HTERT RPE-1 (cell line): Measurements from ENCODE around the gene TMEM191B.
"Not testable (repeated sequence)": the region's sequence is repeated elsewhere in the genome, so short reads cannot be mapped to it uniquely, and the experiment has no call there.

Source experiments
- in situ Hi-C: fragments of 300-500 bp; cut with MboI; formaldehyde crosslinking; loops from 4 replicates; pipeline ENCODE4 v1.14.3; 2020; ENCODE audit warnings: low sequenced_read_pairs

TMEM191B gene

DNA sequence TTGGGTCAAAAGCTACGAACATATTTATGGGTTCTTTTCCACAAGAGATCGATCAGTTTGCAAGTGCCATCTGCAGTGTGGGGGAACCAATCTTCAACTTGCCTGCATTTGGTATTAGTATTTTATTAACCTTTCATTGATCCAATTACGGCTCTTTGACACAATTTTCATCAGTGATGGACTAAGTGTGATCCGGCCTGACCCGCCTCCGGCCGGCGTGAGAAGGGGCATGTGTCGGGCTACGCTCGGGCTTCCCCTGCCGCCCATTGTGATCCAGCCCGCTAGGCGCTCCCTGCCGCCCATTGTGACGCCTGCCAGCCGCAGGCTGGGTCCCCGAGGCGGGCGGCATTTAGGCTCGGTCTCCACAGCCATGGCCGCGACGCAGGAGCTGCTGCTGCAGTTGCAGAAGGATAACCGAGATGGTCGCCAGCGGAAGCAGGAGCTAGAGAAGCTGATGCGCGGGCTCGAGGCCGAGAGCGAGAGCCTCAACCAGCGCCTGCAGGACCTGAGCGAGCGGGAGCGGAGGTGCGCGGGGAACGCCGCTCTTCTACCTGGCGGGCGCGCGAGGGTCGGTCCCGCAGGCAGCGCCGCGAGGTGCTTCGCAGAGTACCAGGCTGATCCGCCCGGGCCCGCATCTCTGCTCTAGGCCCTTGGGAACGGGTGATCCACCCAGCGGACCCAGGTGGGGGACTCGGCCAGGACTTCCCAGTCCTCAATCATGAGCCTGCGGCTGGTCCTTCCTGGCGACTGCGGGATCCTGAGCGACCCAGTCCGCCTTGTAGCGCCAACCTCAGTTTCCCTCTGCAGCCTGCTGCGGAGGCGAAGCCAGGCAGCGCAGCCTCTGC is at the start of gene TMEM191B:
TMEM191B (plus strand) TSS at position 51 of the 845 bp plus-strand sequence; CDS start at position 230, 179 bp downstream.
- in situ Hi-C loops: not testable (repeated sequence)

GRCh38 chr22:18496227-18496626 is 31.4 kb upstream of the TMEM191B start:
- in situ Hi-C loops: not testable (repeated sequence)

- in situ Hi-C loops: not testable (repeated sequence)
Measured at GRCh38 chr22:18511327-18511726, 16.3 kb upstream of the TMEM191B start.

GRCh38 chr22:18512378-18512777 is 15.2 kb upstream of the TMEM191B start:
- in situ Hi-C loops: not testable (repeated sequence)

DNA sequence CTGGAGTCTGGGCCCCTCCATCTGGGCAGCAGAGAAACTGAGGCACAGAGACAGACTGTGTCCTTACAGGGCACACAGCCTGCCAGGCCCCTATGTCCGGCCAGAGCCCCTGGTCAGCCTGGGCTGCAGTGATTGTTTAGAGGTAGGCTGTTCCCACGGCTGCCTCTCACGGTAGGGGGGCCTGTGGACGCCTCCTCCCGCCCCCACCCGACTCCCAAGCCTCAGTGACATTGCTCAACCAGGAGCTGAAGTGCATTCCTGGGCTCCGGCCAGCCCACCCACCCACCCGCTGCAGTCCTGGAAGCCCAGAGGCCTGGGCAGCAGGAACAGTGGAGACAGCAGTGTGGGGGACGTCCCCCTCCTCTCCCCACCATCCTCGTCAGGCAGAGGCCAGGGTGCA is 14.1 kb upstream of the TMEM191B start:
- in situ Hi-C loops: not testable (repeated sequence)

GRCh38 chr22:18518061-18518460 is 9.5 kb upstream of the TMEM191B start, which contains the start of gene GGTLC3:
Gene GGTLC3 (minus strand): TSS chr22:18518161. CDS start chr22:18517897, 264 bp downstream.
- in situ Hi-C loops: not testable (repeated sequence)

DNA sequence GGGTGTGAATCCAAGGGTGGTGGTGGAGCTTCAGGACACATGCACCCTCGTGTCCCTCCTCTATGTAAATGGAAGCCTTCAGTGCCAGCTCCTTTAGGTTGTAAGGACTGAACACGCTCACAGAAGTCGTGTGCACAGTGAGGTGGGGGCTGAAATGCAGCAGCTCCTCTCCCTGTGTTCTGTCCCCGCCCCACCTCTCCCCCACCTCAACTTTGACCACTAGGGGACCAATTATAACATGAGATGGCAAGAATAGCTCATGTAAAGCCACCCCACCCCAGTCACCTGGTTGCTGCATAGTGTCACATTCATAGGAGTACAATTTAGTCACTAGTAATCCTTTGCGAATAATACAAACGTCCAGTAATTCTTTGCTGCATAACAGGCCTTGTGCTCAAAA is 4.8 kb upstream of the TMEM191B start:
- in situ Hi-C loops: not testable (repeated sequence)

GRCh38 chr22:18523328-18523727 is 4.3 kb upstream of the TMEM191B start:
- in situ Hi-C loops: not testable (repeated sequence)

DNA sequence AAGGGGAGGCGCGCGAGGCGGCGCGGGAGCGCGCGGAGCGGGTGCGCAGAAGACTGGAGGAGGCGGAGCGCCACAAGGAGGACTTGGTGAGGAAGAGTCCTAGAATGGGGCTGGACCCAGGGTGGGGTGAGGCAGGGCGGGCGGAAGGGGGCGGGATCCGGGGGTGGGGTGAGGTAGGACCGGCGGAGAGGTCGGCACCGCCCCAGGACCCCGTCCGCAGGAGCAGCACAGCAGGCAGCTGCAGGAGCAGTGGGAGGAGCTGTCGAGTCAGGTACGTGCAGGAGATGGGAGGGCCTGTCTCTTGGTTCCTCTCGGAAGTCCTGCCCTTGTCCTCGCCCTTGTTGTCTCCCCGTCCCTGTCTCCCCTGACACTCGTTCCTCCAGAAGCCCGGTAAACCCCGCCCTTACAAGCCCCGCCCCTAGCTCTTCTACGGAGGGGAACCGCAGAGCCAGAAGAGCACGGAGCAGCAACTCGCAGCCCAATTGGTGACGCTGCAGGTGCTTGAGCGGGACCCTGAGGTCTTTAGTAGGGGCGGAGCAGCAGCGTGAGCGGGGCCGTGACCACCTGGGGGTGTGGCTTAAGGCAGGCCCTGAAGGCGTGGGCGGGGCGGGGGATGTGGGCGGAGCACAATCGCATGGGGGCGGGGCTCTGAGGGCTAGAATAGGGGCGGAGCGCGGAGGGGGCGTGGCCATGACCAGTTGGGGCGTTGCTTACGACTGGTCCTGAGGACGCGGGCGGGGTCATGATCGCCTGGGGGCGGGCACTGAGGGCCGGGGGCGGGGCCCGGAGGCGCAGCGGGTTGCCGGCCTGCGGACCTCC is 1.2 kb downstream of the TMEM191B start:
- in situ Hi-C loops: not testable (repeated sequence)

DNA sequence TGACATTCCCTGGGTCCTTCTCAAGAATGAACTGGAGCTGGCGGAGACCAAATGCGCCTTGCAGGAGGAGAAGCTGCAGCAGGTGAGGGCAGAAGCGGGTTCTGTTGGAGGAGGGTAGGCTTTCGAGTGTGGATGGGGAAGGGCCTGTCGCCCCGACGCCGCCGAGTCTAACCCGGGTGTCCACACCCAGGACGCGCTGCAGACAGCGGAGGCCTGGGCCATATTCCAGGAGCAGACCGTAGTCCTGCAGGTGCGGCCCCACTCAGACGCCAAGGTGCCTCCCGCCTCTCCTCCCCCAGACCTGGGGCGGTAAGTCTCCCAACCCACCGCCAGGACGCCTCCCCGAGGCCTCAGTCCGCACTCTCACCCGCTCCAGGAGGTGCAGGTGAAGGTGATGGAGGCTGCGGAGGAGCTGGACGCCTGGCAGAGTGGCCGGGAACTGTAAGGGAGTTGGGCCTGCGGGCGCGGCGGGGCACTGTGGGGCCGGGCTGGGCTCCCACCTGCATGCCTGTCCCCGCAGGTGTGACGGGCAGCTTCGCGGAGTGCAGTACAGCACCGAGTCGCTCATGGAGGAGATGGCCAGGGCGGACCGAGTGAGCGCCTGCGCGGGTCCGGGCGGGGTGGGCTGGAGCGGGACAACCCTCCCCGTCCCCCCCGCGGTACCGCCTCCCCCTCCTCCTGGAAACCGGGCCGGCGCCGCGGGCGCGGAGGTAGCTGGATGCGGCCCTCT is 2.0 kb downstream of the TMEM191B start:
- in situ Hi-C loops: not testable (repeated sequence)

DNA sequence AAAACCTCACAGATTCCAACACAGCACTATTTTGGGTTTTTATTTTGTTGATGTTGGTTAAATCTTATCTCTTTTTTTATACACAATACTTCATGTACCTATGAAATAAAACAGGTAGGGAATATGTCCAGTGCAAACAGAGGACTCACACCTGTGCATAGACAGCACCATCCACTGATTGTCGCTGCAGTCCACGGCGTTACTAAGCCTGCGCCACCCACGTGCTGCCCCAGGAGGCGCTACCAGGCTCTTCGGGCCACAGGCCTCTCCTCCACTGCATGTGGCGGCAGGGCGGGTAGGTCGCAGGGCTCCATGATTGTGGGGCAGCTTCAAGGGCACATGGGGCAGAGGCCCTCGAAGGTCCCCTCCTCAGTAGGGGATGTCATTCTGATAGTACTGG is 6.0 kb downstream of the TMEM191B start:
- in situ Hi-C loops: not testable (repeated sequence)

DNA sequence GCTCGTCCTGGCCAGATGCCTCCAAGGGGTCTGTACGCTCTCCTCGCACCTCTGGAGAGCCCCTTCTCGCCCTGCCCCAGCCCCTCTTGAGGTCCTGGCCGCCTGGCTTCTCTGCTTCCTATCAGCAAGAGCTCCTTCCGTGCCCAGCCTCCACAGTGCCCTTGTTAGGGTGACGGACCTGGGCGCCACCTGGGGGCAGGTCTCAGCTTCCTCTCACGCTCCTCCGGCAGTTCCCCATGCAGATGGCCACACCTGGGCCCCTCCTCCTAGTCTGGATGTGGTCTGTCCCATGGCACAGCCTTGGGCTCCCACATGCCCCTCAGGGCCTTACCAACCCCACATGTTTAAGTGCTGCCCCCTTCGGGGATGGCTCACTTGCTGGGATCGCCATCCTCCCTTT is 6.7 kb downstream of the TMEM191B start:
- in situ Hi-C loops: not testable (repeated sequence)

- in situ Hi-C loops: not testable (repeated sequence)
Measured at GRCh38 chr22:18539994-18540393, 12.4 kb downstream of the TMEM191B start.

DNA sequence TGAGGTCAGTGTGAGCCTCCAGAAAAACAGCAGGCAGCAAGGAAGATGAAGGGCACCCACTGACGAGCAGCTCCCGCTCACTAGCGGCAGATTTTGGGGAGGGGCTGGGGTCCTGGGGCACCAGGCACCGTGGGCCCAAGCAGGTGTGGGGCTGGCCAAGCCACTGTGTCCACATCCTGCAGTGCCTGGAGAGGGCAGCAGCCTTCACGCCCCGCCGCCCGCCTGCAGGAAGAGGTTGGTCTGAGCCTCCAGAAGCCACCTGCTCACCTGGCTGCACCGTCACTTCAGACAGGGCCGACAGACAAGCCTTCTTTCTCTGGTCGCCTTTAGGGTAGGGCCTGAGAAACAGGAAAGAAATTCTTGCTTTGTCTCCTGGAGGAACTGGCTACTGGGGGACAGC is 15.8 kb downstream of the TMEM191B start:
- in situ Hi-C loops: not testable (repeated sequence)

DNA sequence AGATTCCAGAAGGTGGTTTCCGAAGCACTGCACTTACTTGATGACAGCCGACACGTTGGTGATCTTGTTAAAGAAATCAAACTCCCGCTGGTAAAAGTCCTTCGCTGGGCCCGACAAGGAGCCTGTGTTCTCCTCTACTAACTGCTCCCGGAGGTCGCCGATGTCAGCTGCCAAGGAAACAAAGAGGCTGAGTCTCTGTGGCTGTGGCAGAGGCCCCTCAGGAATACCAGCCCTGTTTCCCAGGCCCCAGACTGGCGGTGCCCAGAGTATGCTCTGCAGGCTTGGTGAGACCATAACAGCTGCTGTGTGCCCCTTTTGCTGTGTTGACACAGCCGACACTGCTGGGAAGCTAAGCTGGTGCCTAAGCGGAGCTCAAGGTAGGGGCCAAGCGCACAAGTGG is 17.0 kb downstream of the TMEM191B start:
- in situ Hi-C loops: not testable (repeated sequence)

GRCh38 chr22:18549458-18550179 is 22.0 kb downstream of the TMEM191B start:
- in situ Hi-C loops: not testable (repeated sequence)

- in situ Hi-C loops: not testable (repeated sequence)
Measured at GRCh38 chr22:18551046-18551445, 23.4 kb downstream of the TMEM191B start.

DNA sequence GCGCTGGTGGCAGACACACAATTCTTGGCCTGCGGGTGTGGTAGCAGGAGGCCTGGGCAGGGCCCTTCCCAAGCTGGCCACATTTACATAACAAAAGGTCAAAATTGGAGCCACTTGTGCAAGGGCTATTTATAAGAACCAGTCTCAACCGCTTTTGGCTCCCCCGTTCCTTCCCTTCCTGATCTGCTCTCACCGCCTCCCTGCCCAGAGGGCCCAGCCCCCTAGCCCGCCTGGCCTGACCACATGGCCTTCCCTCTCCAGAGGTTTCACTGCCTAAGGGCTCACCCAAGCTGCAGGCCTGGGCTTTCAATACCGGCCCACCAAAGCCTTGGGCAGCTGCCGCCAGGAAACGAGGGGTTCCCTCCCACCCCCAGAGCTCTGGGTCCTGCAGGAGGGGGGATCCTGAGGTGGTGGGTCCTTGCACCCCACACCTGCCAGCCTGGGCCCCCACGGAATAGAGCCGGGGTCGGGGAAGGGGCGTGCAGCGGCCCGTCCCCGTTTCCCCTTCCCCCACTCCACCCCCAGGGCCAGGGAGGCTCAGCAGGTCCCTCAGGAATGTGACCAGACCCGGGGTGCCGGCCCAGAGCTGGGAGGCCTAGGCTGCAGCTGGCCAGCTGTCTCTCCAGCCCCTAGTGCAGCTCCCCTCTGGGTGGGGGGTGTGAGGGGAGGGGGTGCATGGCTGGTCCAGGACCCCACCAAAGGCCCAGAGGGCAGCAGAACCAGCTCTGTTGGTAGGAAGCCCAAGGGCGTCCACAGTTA is 25.4 kb downstream of the TMEM191B start:
- in situ Hi-C loops: not testable (repeated sequence)
